EH (cell line): ENCODE measurements around the gene ANTXR2.
"Not testable (repeated sequence)": the region's sequence is repeated elsewhere in the genome, so short reads cannot be mapped to it uniquely, and the experiment has no call there.

Experiments used
- DNase-seq: peaks from one replicate; pipeline ENCODE4 v3.0.0-alpha.2; 2015; ENCODE audit warnings: low read depth

Gene ANTXR2

DNA sequence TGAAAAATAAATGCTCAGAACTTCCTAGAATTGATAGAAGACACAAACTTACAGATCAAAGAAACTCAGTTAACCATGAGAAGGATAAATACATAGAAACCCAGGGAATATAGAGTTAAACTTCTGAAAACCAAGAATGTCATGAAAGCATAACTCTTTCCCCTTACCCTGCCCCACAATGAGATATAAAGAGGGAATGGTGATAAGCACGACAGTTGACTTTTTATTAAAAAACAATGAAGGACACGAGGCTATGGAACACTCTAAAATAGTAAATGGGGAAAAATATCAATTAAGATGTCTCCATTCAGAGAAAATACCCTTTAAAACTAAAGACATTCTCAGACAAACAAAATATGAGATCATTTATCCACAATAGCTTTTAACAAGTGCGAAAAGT is 154.7 kb downstream of the ANTXR2 start:
- no peak for DNase-seq

- DNase-seq: peak; percentile 69
These were observed 155.8 kb downstream of the ANTXR2 start for GRCh38 chr4:79917246-79917645.

DNA sequence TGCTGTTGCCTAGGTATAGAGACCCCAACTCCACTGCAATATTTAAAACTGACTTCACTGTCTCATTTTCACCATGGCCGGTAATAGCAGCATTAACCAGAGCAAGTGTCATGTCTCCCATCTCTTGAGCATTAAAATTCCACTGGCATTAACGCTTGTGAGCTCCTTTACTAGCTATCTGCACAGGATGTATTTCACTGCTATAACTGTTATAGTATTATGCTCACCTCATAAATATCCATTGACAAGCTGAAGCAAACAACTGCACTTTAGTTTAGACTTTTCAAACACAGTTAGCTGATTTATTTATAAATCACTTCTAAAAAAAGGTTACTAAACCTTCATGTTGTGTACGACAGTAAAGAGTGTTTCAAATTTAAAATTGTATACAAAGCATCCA is 157.8 kb downstream of the ANTXR2 start:
- no peak for DNase-seq

- peak; percentile 73 for DNase-seq
These were observed 159.4 kb downstream of the ANTXR2 start for GRCh38 chr4:79913581-79913980.

GRCh38 chr4:79907001-79907400 is 166.0 kb downstream of the ANTXR2 start:
- no peak for DNase-seq

DNA sequence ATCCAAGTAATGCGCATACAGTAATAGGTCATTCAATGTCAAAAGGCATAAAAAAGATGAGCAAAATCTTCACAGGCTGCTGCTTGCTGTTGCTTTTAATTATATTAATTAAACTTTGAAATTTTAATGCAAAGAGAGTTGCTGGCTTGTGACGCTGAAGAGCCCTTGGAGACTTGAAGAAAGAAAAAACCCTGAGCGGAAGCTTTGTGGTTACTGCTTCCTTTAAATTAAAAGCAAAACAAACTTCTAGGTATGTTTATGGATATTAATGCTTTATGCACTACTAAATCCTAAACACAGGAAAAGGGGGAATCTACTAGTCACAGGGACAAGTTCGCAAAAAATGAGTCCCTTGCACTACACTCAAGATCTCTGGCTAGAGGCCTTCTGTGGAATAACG is 166.7 kb downstream of the ANTXR2 start:
- no peak for DNase-seq

- DNase-seq: no peak
These were observed 167.8 kb downstream of the ANTXR2 start for GRCh38 chr4:79905212-79905611.

- no peak for DNase-seq
These were observed 168.7 kb downstream of the ANTXR2 start for GRCh38 chr4:79904331-79904730.

- DNase-seq: no peak
These were observed 172.8 kb downstream of the ANTXR2 start for GRCh38 chr4:79900182-79900581.

DNA sequence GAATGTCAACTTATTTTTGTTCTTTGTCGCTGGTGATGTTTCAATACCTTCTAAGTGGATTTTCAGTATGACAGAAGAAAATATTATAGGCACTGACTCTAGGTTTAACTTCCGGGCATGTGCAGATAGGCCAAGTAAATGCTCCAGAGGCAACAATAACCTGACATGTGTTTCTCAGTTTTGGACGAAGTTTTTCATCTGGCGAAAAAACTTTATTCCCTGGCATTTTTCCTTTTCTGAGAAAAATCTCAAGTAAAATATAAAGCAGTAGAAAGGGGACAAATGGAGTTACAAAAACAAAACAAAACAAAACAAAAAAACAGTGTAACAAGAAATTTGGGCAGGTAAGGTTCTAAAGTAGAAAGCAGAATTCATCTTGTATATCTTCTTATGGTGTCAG is 173.5 kb downstream of the ANTXR2 start:
- DNase-seq: no peak

DNA sequence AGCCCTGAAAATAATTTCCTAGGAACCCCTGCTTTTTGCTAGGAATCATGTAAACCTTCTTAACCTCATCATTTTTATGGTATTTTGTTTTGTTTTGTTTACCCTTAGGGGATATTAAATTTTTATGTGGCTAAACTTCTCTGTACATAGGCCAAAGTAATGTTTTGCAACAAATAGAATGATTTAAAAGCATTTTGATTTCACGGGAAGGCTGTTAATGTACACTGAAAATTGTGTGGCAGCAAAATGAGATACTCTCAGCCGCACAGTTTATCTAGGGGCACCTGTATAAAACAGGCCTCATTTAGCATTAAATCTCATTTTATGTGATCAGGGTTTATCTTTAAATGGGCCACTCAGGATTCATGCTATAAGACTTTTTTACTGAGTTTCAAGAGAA is 175.0 kb downstream of the ANTXR2 start:
- DNase-seq: no peak

DNA sequence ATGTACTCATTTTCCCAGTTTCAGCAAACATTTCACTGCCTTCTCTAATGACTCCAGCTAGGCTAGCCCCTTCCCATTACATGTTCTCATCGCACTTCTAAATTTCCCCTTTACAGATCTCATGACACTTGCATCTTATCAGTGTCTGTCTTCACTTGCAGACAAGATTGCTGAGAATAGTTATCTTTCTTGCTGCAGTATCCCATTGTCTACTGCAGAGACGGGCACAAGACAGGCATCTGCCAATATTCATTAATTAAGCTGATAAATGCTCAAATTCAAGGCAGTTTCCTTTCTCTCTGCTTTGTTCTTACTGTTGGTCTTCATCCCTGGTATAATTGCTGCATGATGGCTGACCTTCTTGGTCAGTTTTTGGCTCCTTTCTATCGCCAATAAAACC is 175.9 kb downstream of the ANTXR2 start:
- no peak for DNase-seq

DNA sequence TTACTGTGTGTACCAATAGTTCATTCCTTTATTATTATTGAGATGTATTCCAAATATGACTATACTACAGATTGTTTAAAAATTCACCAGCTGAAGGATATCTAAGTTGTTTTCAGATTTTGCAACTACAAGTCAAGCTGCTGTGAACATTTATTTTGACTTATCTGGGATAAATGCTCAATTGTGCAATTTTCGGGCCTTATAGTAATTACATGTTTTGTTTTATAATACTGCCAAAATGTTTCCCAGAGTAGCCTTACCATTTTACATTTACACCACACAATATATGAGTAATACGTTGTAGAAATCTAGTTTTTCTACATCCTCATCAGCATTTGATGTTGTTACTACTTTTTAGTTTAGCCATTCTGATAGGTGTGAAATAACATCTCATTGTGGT is 179.6 kb downstream of the ANTXR2 start:
- DNase-seq: no peak

DNA sequence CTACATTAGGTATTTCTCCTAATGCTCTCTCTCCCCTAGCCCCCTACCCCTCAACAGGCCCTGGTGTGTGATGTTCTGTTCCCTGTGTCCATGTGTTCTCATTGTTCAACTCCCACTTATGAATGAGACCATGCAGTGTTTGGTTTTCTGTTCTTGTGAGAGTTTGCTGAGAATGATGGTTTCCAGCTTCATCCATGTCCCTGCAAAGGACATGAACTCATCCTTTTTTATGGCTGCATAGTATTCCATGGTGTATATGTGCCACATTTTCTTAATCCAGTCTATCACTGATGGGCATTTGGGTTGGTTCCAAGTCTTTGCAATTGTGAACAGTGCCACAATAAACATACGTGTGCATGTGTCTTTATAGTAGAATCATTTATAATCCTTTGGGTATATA is 184.0 kb downstream of the ANTXR2 start:
- DNase-seq: not testable (repeated sequence)

DNA sequence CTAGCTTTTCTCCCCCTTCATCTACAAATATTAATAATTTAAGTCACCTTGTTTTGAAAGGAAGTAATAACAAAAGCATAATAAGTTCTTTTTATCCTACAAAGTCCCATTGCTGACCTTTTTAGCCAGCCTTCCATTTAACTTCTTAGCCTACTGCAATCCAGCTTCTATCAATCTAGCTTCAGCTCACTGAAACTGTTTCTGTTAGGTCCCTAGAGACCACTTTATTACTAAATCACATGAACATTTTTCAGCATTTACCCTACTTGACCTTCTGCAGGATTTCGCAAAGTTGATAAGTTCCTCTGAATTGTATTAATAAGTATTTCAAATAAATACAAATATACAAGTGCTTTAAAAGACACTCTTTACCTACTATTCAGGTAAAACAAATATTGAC is 186.5 kb downstream of the ANTXR2 start:
- no peak for DNase-seq

- no peak for DNase-seq
These were observed 187.0 kb downstream of the ANTXR2 start for GRCh38 chr4:79886021-79886420.

- DNase-seq: no peak
These were observed 189.7 kb downstream of the ANTXR2 start for GRCh38 chr4:79883290-79883689.

GRCh38 chr4:79882806-79883205 is 190.2 kb downstream of the ANTXR2 start:
- DNase-seq: no peak

- DNase-seq: no peak
These were observed 191.6 kb downstream of the ANTXR2 start for GRCh38 chr4:79881407-79881806.

DNA sequence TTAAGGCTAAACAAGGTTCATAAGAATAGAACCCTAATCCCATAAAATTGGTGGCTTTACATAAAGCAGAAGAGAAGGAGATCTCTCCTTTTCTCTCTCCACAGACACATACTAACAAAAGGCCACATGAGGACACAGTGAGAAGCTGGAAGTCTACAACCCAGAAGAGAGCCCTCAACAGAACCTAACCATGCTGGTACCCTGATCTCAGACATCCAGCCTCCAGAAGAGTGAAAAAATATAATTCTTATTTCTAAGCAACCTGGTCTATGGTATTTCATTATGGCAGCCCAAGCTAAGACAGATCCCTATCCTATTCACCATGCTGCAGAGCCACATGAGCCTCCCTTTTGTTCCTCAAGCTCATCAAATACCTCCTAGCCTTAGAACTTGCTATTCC is 195.5 kb downstream of the ANTXR2 start:
- no peak for DNase-seq

DNA sequence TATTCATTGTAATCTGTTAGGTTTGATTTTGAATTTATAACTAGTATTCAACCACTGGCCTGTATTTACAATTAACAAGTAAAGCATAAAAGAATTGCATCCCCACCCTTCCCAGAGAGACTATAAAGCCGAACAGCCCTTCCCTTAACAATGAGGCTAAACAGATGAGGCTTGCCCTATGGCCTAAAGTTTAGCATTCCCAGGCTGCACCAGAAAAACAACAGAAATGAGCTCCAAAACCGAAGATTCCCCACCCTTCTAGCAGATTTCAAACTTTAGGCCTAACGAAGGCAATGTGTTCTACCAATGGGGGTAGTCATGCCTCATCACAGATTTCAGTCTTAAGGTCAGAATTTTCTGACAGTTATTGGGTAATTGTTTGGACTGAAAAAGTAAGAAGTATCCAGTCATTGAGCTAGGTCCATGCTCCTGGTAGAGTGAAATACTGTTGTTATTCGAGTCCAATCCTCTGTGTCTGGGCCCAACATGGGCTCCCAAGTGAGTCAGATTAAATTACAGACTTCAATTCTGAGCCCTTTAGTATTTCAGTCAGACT is 197.6 kb downstream of the ANTXR2 start:
- DNase-seq: no peak

DNA sequence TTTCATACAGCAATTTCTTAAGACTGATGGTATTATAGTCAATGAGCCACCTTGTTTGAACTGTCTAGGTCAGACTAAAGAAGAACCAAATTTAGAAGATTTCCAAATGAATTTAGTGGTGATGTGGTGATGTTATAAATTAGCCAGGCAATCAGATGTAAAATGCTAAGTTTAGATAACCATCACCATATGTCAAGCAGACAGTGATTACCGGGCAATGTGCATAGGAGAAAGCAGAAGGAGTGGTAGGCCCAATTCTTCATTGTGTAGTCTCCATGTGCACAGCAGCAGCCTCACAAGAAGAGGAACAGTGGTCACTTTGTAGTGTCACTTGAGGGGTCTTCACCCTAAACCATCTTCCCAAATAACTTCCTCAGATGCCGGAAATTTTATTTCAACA is 198.8 kb downstream of the ANTXR2 start:
- no peak for DNase-seq

DNA sequence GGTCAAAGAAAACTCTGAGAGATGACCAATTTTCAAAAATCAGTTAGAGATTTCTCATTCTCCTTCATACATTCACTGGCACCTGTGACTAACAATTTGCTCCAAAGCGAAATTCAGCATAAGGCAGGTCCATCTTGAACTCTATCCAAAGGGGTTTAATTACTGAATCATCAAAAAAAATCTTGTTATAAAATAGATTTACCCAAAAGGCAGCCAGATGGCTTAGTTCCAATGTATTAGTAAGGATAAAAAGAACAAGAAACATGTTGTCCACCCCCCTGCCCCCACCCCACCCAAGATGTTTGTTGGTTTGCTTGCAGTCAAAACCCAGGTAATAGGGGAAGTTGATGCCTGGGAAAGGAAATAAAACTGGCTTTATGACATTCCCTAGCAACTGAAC is 200.3 kb downstream of the ANTXR2 start:
- no peak for DNase-seq

GRCh38 chr4:79871961-79872360 is 201.1 kb downstream of the ANTXR2 start:
- DNase-seq: no peak
